Measurements from ENCODE around the gene BCCIP.

DNA sequence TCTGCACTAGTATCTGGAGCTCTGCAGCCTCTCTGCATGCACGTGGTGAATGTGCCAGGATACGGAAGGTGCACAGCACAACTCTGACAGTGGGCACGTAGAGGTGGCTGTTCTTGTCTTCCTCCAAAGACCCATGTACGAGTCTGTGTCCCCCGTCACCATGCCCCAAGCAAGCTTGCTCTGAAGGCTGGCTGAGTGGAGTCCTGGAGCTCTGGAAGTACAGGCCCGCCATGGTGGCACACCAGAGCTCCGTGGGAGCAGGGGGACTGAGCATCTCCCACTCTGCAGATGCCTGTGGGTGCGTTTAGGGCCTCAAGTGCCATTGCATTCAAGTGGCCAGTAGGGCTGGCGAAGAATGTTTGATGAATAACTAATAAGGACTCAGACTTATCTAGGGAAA, 17.1 kb downstream of the BCCIP start:
- TF ChIP-seq, protein P1, sequence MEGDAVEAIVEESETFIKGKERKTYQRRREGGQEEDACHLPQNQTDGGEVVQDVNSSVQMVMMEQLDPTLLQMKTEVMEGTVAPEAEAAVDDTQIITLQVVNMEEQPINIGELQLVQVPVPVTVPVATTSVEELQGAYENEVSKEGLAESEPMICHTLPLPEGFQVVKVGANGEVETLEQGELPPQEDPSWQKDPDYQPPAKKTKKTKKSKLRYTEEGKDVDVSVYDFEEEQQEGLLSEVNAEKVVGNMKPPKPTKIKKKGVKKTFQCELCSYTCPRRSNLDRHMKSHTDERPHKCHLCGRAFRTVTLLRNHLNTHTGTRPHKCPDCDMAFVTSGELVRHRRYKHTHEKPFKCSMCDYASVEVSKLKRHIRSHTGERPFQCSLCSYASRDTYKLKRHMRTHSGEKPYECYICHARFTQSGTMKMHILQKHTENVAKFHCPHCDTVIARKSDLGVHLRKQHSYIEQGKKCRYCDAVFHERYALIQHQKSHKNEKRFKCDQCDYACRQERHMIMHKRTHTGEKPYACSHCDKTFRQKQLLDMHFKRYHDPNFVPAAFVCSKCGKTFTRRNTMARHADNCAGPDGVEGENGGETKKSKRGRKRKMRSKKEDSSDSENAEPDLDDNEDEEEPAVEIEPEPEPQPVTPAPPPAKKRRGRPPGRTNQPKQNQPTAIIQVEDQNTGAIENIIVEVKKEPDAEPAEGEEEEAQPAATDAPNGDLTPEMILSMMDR (IDR thresholded peaks at IDR 0.05), result no peak
- TF ChIP-seq POLR2A (IDR thresholded peaks at IDR 0.05), result no peak
